ENCODE data around the gene SRPRB. TPM values are rescaled to one million over a fixed set of nuclear protein-coding genes. Genes with fewer than 3 reads are reported as not detected.

SRPRB gene
- total and polyA plus RNA-seq, 9 of the 15 experiments (the other 6 are each of a cell fraction or from before 2014, with no cell fraction given) = 29.5 to 66.0 (median 41.4) TPM

GRCh38 chr3:133824961-133825485 lies 19.4 kb downstream of the SRPRB start:
- Histone ChIP-seq H3K27ac (ENCODE audit: extremely low read depth, low read depth, low read length) (no peak overlapping the region), H2AFZ (ENCODE audit: low read depth, low read length) (no peak overlapping the region), H3K4me3 (no peak overlapping the region), H3K4me1 (replicated peaks in 1 of 2; ENCODE audit: control insufficient read depth in 2 of 2, insufficient read depth in 2 of 2, low read length in 2 of 2) (peaks cover 4 to 5% of the 10 kb centered on the region in 2 experiments; a peak in 3 of 5 replicates), H3K79me2 (ENCODE audit: control insufficient read depth, insufficient read depth, low read length) (no peaks in the 10 kb centered on the region), H3K27me3 (ENCODE audit: control insufficient read depth in 2 of 2, insufficient read depth in 2 of 2, low read length in 2 of 2) (no peaks in the 10 kb centered on the region), H3K9me3 (replicated peaks; ENCODE audit: control insufficient read depth, insufficient read depth, low read depth, low read length) (no peaks in the 10 kb centered on the region), H3K9ac (ENCODE audit: insufficient read depth in 1 of 2, low read depth in 2 of 2, low read length in 2 of 2) (no peak overlapping the region), H3K36me3 (ENCODE audit: control insufficient read depth, insufficient read depth, low read length) (peaks cover 50% of the 10 kb centered on the region), H4K20me1 (replicated peaks; ENCODE audit: control insufficient read depth, insufficient read depth, low read length) (peaks cover 5% of the 10 kb centered on the region; the same call in 1 of the 2 replicates), H3K9me1 (ENCODE audit: control insufficient read depth, insufficient read depth, low read length) (no peaks in the 10 kb centered on the region), H3K4me2 (ENCODE audit: insufficient read depth, low read length) (no peak overlapping the region)
- WGBS (ENCODE audit: insufficient coverage, low coverage, missing lambda C conversion rate) = 82% methylated on average over 5 of the region's 8 CpGs
- DNase-seq (ENCODE audit: extremely low read depth in 1 of 4, low spot score in 3 of 4) = no peak
- FAIRE-seq = no peak
- CTCF ChIA-PET (ENCODE audit: low intra/inter-chr PET ratio) = no interaction called here
- ATAC-seq = no peak
- POLR2A ChIA-PET = interaction anchor here (0.6 to 0.7 kb wide), 3 partner anchors 10 to 337 kb away, joined by 3 to 4 read pairs (median 3); no protein-coding TSS in a partner anchor
- in situ Hi-C loops (cut with MboI) = loop anchor here (5.0 to 25.0 kb wide), 4 partner anchors 102 to 1088 kb away; partner anchors contain the start of genes ANAPC13, CEP63 and TMEM108
- no TSS peak for BruUV-seq (replicated peaks)
- intact Hi-C loops (cut with micrococcal nuclease) = no loop called here
- no peak for TF ChIP-seq E2F3 (CRISPR knock-in tag; IDR thresholded peaks at IDR 0.05)
- no peak for TF ChIP-seq NFATC3 (IDR thresholded peaks at IDR 0.05)

- in situ Hi-C loops (cut with MboI) = no loop called here
- H3K36me3 ChIP-seq (ENCODE audit: control insufficient read depth, insufficient read depth, low read length) = peaks cover 39% of the 10 kb centered on the region
- H3K9me1 ChIP-seq (ENCODE audit: control insufficient read depth, insufficient read depth, low read length) = no peaks in the 10 kb centered on the region
- H4K20me1 ChIP-seq (replicated peaks; ENCODE audit: control insufficient read depth, insufficient read depth, low read length) = peaks cover 5% of the 10 kb centered on the region; the same call in 1 of the 2 replicates
- DNase-seq (ENCODE audit: extremely low read depth in 1 of 4, low spot score in 3 of 4) (no peak), ATAC-seq (no peak), FAIRE-seq (no peak)
- no TSS peak for BruUV-seq (replicated peaks)
- 81% methylated on average over 11 of the region's 12 CpGs for WGBS (ENCODE audit: insufficient coverage, low coverage, missing lambda C conversion rate)
- ChIA-PET CTCF (ENCODE audit: low intra/inter-chr PET ratio) (no interaction called here), POLR2A (no interaction called here)
- TF ChIP-seq BHLHE40 (IDR thresholded peaks at IDR 0.05; ENCODE audit: low read length) (peak; percentile 40; the same call in 1 of the 2 replicates), CHD4 (IDR thresholded peaks at IDR 0.05; ENCODE audit: insufficient read depth, insufficient replicate concordance, low read depth, low read length, poor library complexity, severe bottlenecking) (no peak)
- no peak overlapping the region for H3K9ac ChIP-seq (ENCODE audit: insufficient read depth in 1 of 2, low read depth in 2 of 2, low read length in 2 of 2)
- H3K9me3 ChIP-seq (replicated peaks; ENCODE audit: control insufficient read depth, insufficient read depth, low read depth, low read length) = no peaks in the 10 kb centered on the region
- H3K4me2 ChIP-seq (ENCODE audit: insufficient read depth, low read length) = no peak overlapping the region
- no peaks in the 10 kb centered on the region for H3K27me3 ChIP-seq (ENCODE audit: control insufficient read depth in 2 of 2, insufficient read depth in 2 of 2, low read length in 2 of 2)
- intact Hi-C loops (cut with micrococcal nuclease) = no loop called here
- no peak overlapping the region for H2AFZ ChIP-seq (ENCODE audit: low read depth, low read length)
- H3K4me3 ChIP-seq = no peak overlapping the region
- no peaks in the 10 kb centered on the region for H3K79me2 ChIP-seq (ENCODE audit: control insufficient read depth, insufficient read depth, low read length)
- peaks cover 4 to 5% of the 10 kb centered on the region in 2 experiments; a peak in 3 of 5 replicates for H3K4me1 ChIP-seq (replicated peaks in 1 of 2; ENCODE audit: control insufficient read depth in 2 of 2, insufficient read depth in 2 of 2, low read length in 2 of 2)
- H3K27ac ChIP-seq (ENCODE audit: extremely low read depth, low read depth, low read length) = no peak overlapping the region
These were observed 20.5 kb downstream of the SRPRB start for GRCh38 chr3:133825969-133826727.
